Measurements from ENCODE around the gene DCUN1D2.

Gene DCUN1D2

GRCh38 chr13:113433391-113433916 is 57.1 kb downstream of the DCUN1D2 start:
- H3K4me3 ChIP-seq (ENCODE audit: low read depth, low read length) = no peak overlapping the region
- DNase-seq (ENCODE audit: low read depth) = no peak
- in situ Hi-C loops (cut with HindIII; ENCODE audit: low sequenced_read_pairs) = no loop called here
- no peak for TF ChIP-seq CTCF (IDR thresholded peaks at IDR 0.05; ENCODE audit: low read depth, low read length, missing control alignments)

GRCh38 chr13:113432506-113433270 is 57.8 kb downstream of the DCUN1D2 start:
- in situ Hi-C loops (cut with HindIII; ENCODE audit: low sequenced_read_pairs) = no loop called here
- TF ChIP-seq CTCF (IDR thresholded peaks at IDR 0.05; ENCODE audit: low read depth, low read length, missing control alignments) = no peak
- no peak for DNase-seq (ENCODE audit: low read depth)

GRCh38 chr13:113431171-113431570 is 59.3 kb downstream of the DCUN1D2 start:
- DNase-seq (ENCODE audit: low read depth) = no peak
- H3K4me3 ChIP-seq (ENCODE audit: low read depth, low read length) = no peak overlapping the region
- in situ Hi-C loops (cut with HindIII; ENCODE audit: low sequenced_read_pairs) = no loop called here
- no peak for TF ChIP-seq CTCF (IDR thresholded peaks at IDR 0.05; ENCODE audit: low read depth, low read length, missing control alignments)

More at GRCh38 chr13:113432506-113433270, 57.8 kb downstream of the DCUN1D2 start:
- H3K4me3 ChIP-seq (ENCODE audit: low read depth, low read length) = no peak overlapping the region

GRCh38 chr13:113430378-113431110 is 60.0 kb downstream of the DCUN1D2 start:
- DNase-seq (ENCODE audit: low read depth) = no peak
- no peak for TF ChIP-seq CTCF (IDR thresholded peaks at IDR 0.05; ENCODE audit: low read depth, low read length, missing control alignments)
- in situ Hi-C loops (cut with HindIII; ENCODE audit: low sequenced_read_pairs) = no loop called here
- no peak overlapping the region for H3K4me3 ChIP-seq (ENCODE audit: low read depth, low read length)

- no peak overlapping the region for H3K4me3 ChIP-seq (ENCODE audit: low read depth, low read length)
- in situ Hi-C loops (cut with HindIII; ENCODE audit: low sequenced_read_pairs) = no loop called here
- DNase-seq (ENCODE audit: low read depth) = no peak
- TF ChIP-seq CTCF (IDR thresholded peaks at IDR 0.05; ENCODE audit: low read depth, low read length, missing control alignments) = no peak
Measured at GRCh38 chr13:113429608-113429985, 60.9 kb downstream of the DCUN1D2 start.

GRCh38 chr13:113428871-113429607 is 61.5 kb downstream of the DCUN1D2 start:
- H3K4me3 ChIP-seq (ENCODE audit: low read depth, low read length) = no peak overlapping the region
- TF ChIP-seq CTCF (IDR thresholded peaks at IDR 0.05; ENCODE audit: low read depth, low read length, missing control alignments) = no peak
- in situ Hi-C loops (cut with HindIII; ENCODE audit: low sequenced_read_pairs) = no loop called here
- DNase-seq (ENCODE audit: low read depth) = no peak
